ENCODE data around the gene NFYA. TPM values are rescaled to one million over a fixed set of nuclear protein-coding genes. Genes with fewer than 3 reads are reported as not detected.

NFYA gene
- total RNA-seq, 1 experiment from 2014 or later, result 31.9 TPM

- TF ChIP-seq EZH2 (IDR thresholded peaks at IDR 0.05; ENCODE audit: low read depth), result no peak
- no peak for TF ChIP-seq CTCF (conservative IDR thresholded peaks at IDR 0.05)
- no peaks in the 10 kb centered on the region for H3K79me2 ChIP-seq (ENCODE audit: low read depth)
- H3F3A ChIP-seq (ENCODE audit: insufficient read depth, low read depth), result no peaks in the 10 kb centered on the region; the same call in 1 of the 2 replicates
- H3K4me2 ChIP-seq, result no peak overlapping the region
- no peaks in the 10 kb centered on the region for H4K20me1 ChIP-seq (ENCODE audit: insufficient read depth)
- no peaks in the 10 kb centered on the region for H3K9me3 ChIP-seq (ENCODE audit: insufficient read depth, low read depth)
- BruUV-seq (replicated peaks), result no TSS peak
- intact Hi-C loops (cut with micrococcal nuclease; ENCODE audit: unreplicated experiment), result loop anchor here (1.0 kb wide), 1 partner anchor 8 kb away; no protein-coding TSS in a partner anchor
- no peaks in the 10 kb centered on the region for H3K36me3 ChIP-seq (ENCODE audit: low read depth)
- ChIA-PET CTCF (interaction anchor here (0.6 to 1.0 kb wide), 3 partner anchors 8 to 33 kb away, joined by 3 to 6 read pairs (median 5); no protein-coding TSS in a partner anchor), POLR2A (ENCODE audit: unreplicated experiment) (no interaction called here)
- H3K9me2 ChIP-seq (ENCODE audit: insufficient read depth), result no peaks in the 10 kb centered on the region
- H3K27ac ChIP-seq, result no peak overlapping the region
- H3K4me1 ChIP-seq (replicated peaks; ENCODE audit: insufficient read depth), result peaks cover 20% of the 10 kb centered on the region
- no peaks in the 10 kb centered on the region for H3K27me3 ChIP-seq (ENCODE audit: insufficient read depth, low read depth)
- H2AFZ ChIP-seq, result no peak overlapping the region
- H3K4me3 ChIP-seq, result no peak overlapping the region
- DNase-seq, result no peak
Measured at GRCh38 chr6:41036601-41037000, 36.2 kb upstream of the NFYA start.

GRCh38 chr6:41037107-41037900, 35.5 kb upstream of the NFYA start:
- H3K36me3 ChIP-seq (ENCODE audit: low read depth), result no peaks in the 10 kb centered on the region
- CTCF ChIA-PET, result interaction anchor here (0.6 to 1.0 kb wide), 2 partner anchors 9 to 32 kb away, joined by 3 to 5 read pairs; no protein-coding TSS in a partner anchor
- no peaks in the 10 kb centered on the region for H3K79me2 ChIP-seq (ENCODE audit: low read depth)
- no peaks in the 10 kb centered on the region for H3K9me3 ChIP-seq (ENCODE audit: insufficient read depth, low read depth)
- DNase-seq, result no peak
- H3K27ac ChIP-seq, result no peak overlapping the region
- no peak overlapping the region for H3K4me2 ChIP-seq
- no peak overlapping the region for H3K4me3 ChIP-seq
- TF ChIP-seq EZH2 (IDR thresholded peaks at IDR 0.05; ENCODE audit: low read depth) (no peak), CTCF (conservative IDR thresholded peaks at IDR 0.05) (no peak)
- H3K27me3 ChIP-seq (ENCODE audit: insufficient read depth, low read depth), result no peaks in the 10 kb centered on the region
- intact Hi-C loops (cut with micrococcal nuclease; ENCODE audit: unreplicated experiment), result no loop called here
- POLR2A ChIA-PET (ENCODE audit: unreplicated experiment), result no interaction called here
- H4K20me1 ChIP-seq (ENCODE audit: insufficient read depth), result no peaks in the 10 kb centered on the region
- peaks cover 20% of the 10 kb centered on the region for H3K4me1 ChIP-seq (replicated peaks; ENCODE audit: insufficient read depth)
- no TSS peak for BruUV-seq (replicated peaks)
- no peaks in the 10 kb centered on the region; the same call in 1 of the 2 replicates for H3F3A ChIP-seq (ENCODE audit: insufficient read depth, low read depth)
- no peak overlapping the region for H2AFZ ChIP-seq
- no peaks in the 10 kb centered on the region for H3K9me2 ChIP-seq (ENCODE audit: insufficient read depth)

- ChIA-PET POLR2A (ENCODE audit: unreplicated experiment) (no interaction called here), CTCF (interaction anchor here (0.8 to 2.1 kb wide), 2 partner anchors 10 to 11 kb away, joined by 3 to 9 read pairs; no protein-coding TSS in a partner anchor)
- TF ChIP-seq CTCF (conservative IDR thresholded peaks at IDR 0.05) (no peak), EZH2 (IDR thresholded peaks at IDR 0.05; ENCODE audit: low read depth) (no peak)
- no peaks in the 10 kb centered on the region for H3K9me3 ChIP-seq (ENCODE audit: insufficient read depth, low read depth)
- H3F3A ChIP-seq (ENCODE audit: insufficient read depth, low read depth), result no peaks in the 10 kb centered on the region; the same call in 1 of the 2 replicates
- no peaks in the 10 kb centered on the region for H3K9me2 ChIP-seq (ENCODE audit: insufficient read depth)
- no peaks in the 10 kb centered on the region for H3K36me3 ChIP-seq (ENCODE audit: low read depth)
- intact Hi-C loops (cut with micrococcal nuclease; ENCODE audit: unreplicated experiment), result loop anchor here (2.0 kb wide), 1 partner anchor 29 kb away; no protein-coding TSS in a partner anchor
- no TSS peak for BruUV-seq (replicated peaks)
- DNase-seq, result no peak
- H4K20me1 ChIP-seq (ENCODE audit: insufficient read depth), result no peaks in the 10 kb centered on the region
- H3K4me3 ChIP-seq, result no peak overlapping the region
- H2AFZ ChIP-seq, result no peak overlapping the region
- H3K4me1 ChIP-seq (replicated peaks; ENCODE audit: insufficient read depth), result peaks cover 20% of the 10 kb centered on the region
- H3K27me3 ChIP-seq (ENCODE audit: insufficient read depth, low read depth), result no peaks in the 10 kb centered on the region
- no peak overlapping the region for H3K4me2 ChIP-seq
- no peaks in the 10 kb centered on the region for H3K79me2 ChIP-seq (ENCODE audit: low read depth)
- H3K27ac ChIP-seq, result no peak overlapping the region
Measured at GRCh38 chr6:41038205-41038604, 34.6 kb upstream of the NFYA start.
